ENCODE measurements around the gene FAM135A. TPM values are rescaled to one million over a fixed set of nuclear protein-coding genes. Genes with fewer than 3 reads are reported as not detected.
"Not testable (repeated sequence)": the region's sequence is repeated elsewhere in the genome, so short reads cannot be mapped to it uniquely, and the experiment has no call there.

FAM135A gene
- total and polyA plus RNA-seq, 9 of the 15 experiments (the other 6 are each of a cell fraction or from before 2014, with no cell fraction given) = 7.4 to 32.9 (median 19.2) TPM

GRCh38 chr6:70552286-70552940, 139.1 kb downstream of the FAM135A start:
- H3K9me3 ChIP-seq (replicated peaks; ENCODE audit: control insufficient read depth, insufficient read depth, low read depth, low read length); POLR2A ChIA-PET; H3K27me3 ChIP-seq (ENCODE audit: control insufficient read depth in 2 of 2, insufficient read depth in 2 of 2, low read length in 2 of 2); H3K36me3 ChIP-seq (ENCODE audit: control insufficient read depth, insufficient read depth, low read length); FAIRE-seq; H3K9ac ChIP-seq (ENCODE audit: insufficient read depth in 1 of 2, low read depth in 2 of 2, low read length in 2 of 2); BruUV-seq (replicated peaks); DNase-seq (ENCODE audit: extremely low read depth in 1 of 4, low spot score in 3 of 4); H3K4me2 ChIP-seq (ENCODE audit: insufficient read depth, low read length); H2AFZ ChIP-seq (ENCODE audit: low read depth, low read length); H3K4me3 ChIP-seq; H3K79me2 ChIP-seq (ENCODE audit: control insufficient read depth, insufficient read depth, low read length); in situ Hi-C loops (cut with MboI); H3K27ac ChIP-seq (ENCODE audit: extremely low read depth, low read depth, low read length); H3K9me1 ChIP-seq (ENCODE audit: control insufficient read depth, insufficient read depth, low read length); ATAC-seq; intact Hi-C loops (cut with micrococcal nuclease); H4K20me1 ChIP-seq (replicated peaks; ENCODE audit: control insufficient read depth, insufficient read depth, low read length); H3K4me1 ChIP-seq (replicated peaks in 1 of 2; ENCODE audit: control insufficient read depth in 2 of 2, insufficient read depth in 2 of 2, low read length in 2 of 2); CTCF ChIA-PET (ENCODE audit: low intra/inter-chr PET ratio): not testable (repeated sequence)
- WGBS (ENCODE audit: insufficient coverage, low coverage, missing lambda C conversion rate) = 87% methylated on average over 11 of the region's 13 CpGs

DNA sequence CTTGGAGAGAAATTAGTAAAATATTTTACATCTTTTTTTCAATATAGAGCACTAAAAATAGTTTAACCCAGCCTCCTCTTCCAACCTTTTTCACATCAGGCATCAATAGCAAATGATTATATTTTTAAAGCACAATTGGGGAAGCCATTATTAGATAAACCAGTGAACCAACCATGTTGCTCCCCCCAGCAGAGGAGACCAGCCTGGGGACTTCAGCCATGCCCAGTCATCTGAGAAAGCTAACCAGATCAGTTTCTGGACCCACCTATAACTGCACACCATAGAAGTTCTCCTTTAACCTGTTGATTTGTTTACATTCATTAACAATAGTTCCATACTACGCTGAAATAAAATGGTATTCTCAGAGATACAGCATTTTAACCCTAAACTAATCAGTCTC, 139.7 kb downstream of the FAM135A start:
- ATAC-seq = no peak
- ChIA-PET POLR2A (interaction anchor here (0.8 kb wide), 1 partner anchor 13 kb away, joined by 4 read pairs; no protein-coding TSS in a partner anchor), CTCF (ENCODE audit: low intra/inter-chr PET ratio) (no interaction called here)
- in situ Hi-C loops (cut with MboI) (no loop called here), intact Hi-C loops (cut with micrococcal nuclease) (no loop called here)
- H2AFZ ChIP-seq (ENCODE audit: low read depth, low read length) = no peak overlapping the region
- H3K9me1 ChIP-seq (ENCODE audit: control insufficient read depth, insufficient read depth, low read length) = no peaks in the 10 kb centered on the region
- no peak for DNase-seq (ENCODE audit: extremely low read depth in 1 of 4, low spot score in 3 of 4)
- H3K4me2 ChIP-seq (ENCODE audit: insufficient read depth, low read length) = no peak overlapping the region
- no peaks in the 10 kb centered on the region for H3K9me3 ChIP-seq (replicated peaks; ENCODE audit: control insufficient read depth, insufficient read depth, low read depth, low read length)
- H3K79me2 ChIP-seq (ENCODE audit: control insufficient read depth, insufficient read depth, low read length) = no peaks in the 10 kb centered on the region
- 73% methylated on average over 1 of the region's 1 CpG for WGBS (ENCODE audit: insufficient coverage, low coverage, missing lambda C conversion rate)
- H3K27me3 ChIP-seq (ENCODE audit: control insufficient read depth in 2 of 2, insufficient read depth in 2 of 2, low read length in 2 of 2) = no peaks in the 10 kb centered on the region
- H4K20me1 ChIP-seq (replicated peaks; ENCODE audit: control insufficient read depth, insufficient read depth, low read length) = no peaks in the 10 kb centered on the region
- no peak overlapping the region for H3K9ac ChIP-seq (ENCODE audit: insufficient read depth in 1 of 2, low read depth in 2 of 2, low read length in 2 of 2)
- no peak overlapping the region for H3K27ac ChIP-seq (ENCODE audit: extremely low read depth, low read depth, low read length)
- no TSS peak for BruUV-seq (replicated peaks)
- H3K4me1 ChIP-seq (replicated peaks in 1 of 2; ENCODE audit: control insufficient read depth in 2 of 2, insufficient read depth in 2 of 2, low read length in 2 of 2) = no peaks in the 10 kb centered on the region
- no peaks in the 10 kb centered on the region for H3K36me3 ChIP-seq (ENCODE audit: control insufficient read depth, insufficient read depth, low read length)
- FAIRE-seq = no peak
- no peak overlapping the region for H3K4me3 ChIP-seq
- TF ChIP-seq POLR3G (IDR thresholded peaks at IDR 0.05; ENCODE audit: extremely low read depth, insufficient read length, insufficient replicate concordance) (no peak), MEF2A (IDR thresholded peaks at IDR 0.05; ENCODE audit: control insufficient read depth, low read depth, low read length) (no peak), HEY1 (CRISPR knock-in tag; IDR thresholded peaks at IDR 0.05; ENCODE audit: borderline replicate concordance) (no peak), CREB3L1 (IDR thresholded peaks at IDR 0.05; ENCODE audit: borderline replicate concordance, low read depth) (no peak), ZNF431 (CRISPR knock-in tag; IDR thresholded peaks at IDR 0.05) (no peak), NR1H2 (CRISPR knock-in tag; IDR thresholded peaks at IDR 0.05) (no peak), ZNF511 (CRISPR knock-in tag; IDR thresholded peaks at IDR 0.05) (no peak), EP400 (IDR thresholded peaks at IDR 0.05) (no peak), ZNF695 (CRISPR knock-in tag; IDR thresholded peaks at IDR 0.05) (no peak), ZKSCAN1 (IDR thresholded peaks at IDR 0.05; ENCODE audit: low read depth, low read length) (no peak), HDAC1 (IDR thresholded peaks at IDR 0.05) (no peak), MAFF (IDR thresholded peaks at IDR 0.05; ENCODE audit: low read length) (no peak), TBL1XR1 (IDR thresholded peaks at IDR 0.05; ENCODE audit: low read length in 2 of 2) (no peak), TRIM24 (IDR thresholded peaks at IDR 0.05) (no peak)
